ENCODE measurements around the gene PLCH1.

DNA sequence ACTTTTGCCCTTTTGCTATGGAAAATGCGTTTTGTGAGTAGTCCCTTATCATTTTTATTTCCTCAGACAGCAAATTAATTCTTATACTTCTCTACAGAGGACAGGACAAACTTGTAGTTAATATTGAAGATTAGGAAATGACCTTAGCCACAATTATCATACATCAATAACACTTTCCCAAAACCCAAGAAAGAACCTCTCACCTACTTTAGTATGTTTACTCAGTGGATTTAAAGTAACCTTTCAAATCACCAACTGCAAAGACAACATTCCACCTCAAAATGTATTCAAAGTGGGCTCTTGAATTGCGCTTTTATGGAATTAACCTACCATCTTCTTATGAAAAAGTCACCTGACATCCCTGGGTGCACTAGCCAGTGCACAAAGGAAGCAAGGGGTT, 107.3 kb downstream of the PLCH1 start:
- TF ChIP-seq CTCF (conservative IDR thresholded peaks at IDR 0.05; ENCODE audit: low read depth, low read length): no peak
- no peak for TF ChIP-seq EZH2 (IDR thresholded peaks at IDR 0.05; ENCODE audit: borderline replicate concordance, low read depth, low read length, poor library complexity, severe bottlenecking)

Data from A673 (cell line).